ENCODE results near the gene BTBD17. TPM values are rescaled to one million over a fixed set of nuclear protein-coding genes. Genes with fewer than 3 reads are reported as not detected.

Gene BTBD17
- total and polyA plus RNA-seq, 2 of the 8 experiments (the other 6 are each of a cell fraction or from before 2014, with no cell fraction given): 7.0 to 14.8 TPM

DNA sequence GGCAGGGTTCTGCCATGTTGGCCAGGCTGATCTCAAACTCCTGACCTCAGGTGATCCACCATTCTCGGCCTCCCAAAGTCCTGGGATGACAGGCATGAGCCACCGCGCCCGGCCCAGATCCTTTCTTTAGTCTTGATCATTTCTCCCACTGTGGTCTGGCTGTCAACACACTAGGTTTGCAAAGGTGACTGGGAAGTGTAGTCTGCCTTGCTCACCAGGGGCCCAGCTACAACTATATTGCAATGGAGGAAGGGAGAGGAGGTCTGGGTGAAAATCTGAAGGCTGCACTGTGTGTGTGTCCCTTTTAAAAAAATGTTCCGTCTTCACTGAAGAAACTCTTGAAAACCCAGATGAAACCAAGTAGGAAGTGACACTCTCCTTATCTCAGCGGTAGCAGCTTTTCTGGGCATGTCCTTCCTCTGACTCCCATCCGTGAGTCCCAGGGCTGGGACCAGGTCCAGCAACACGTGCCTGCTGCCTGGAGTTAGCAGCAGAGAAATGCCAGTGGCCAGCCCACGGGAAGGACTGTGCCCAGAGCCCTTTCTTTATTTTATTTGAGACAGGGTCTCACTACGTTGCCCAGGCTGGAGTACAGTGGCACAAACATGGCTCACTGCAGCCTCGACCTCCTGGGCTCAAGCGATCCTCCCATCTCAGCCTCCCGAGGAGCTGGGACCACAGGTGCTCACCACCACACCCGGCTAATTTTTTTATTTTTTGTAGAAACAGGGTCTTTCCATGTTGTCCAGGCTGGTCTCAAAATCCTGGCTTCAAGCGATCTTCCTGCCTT lies 53.5 kb downstream of the BTBD17 start:
- H4K5ac ChIP-seq (ENCODE audit: insufficient read length, low read depth, low read length): no peak overlapping the region
- H3K9me3 ChIP-seq (ENCODE audit: insufficient read depth in 2 of 2, low read depth in 1 of 2, low read length in 1 of 2): peaks cover 4 to 5% of the 10 kb centered on the region in 2 experiments; a peak in 2 of 4 replicates
- DNase-seq (ENCODE audit: low read depth in 1 of 2, low spot score in 2 of 2): no peak
- H2BK5ac ChIP-seq (ENCODE audit: low read depth, low read length): no peak overlapping the region
- H3K23ac ChIP-seq (ENCODE audit: insufficient read length): no peak overlapping the region
- no peak overlapping the region for H4K91ac ChIP-seq (replicated peaks; ENCODE audit: insufficient read length, low read length)
- no peak overlapping the region for H3K56ac ChIP-seq (replicated peaks; ENCODE audit: insufficient read length, low read depth, low read length)
- H2BK15ac ChIP-seq (ENCODE audit: low read length): no peak overlapping the region
- no peaks in the 10 kb centered on the region for H3K79me2 ChIP-seq (ENCODE audit: control insufficient read depth in 1 of 2, insufficient read depth in 2 of 2, low read length in 2 of 2)
- H3K36me3 ChIP-seq (ENCODE audit: control insufficient read depth in 2 of 4, insufficient read depth in 4 of 4, low read length in 3 of 4): no peaks in the 10 kb centered on the region
- no peak overlapping the region for H2AFZ ChIP-seq (ENCODE audit: low read length)
- no peaks in the 10 kb centered on the region for H3K79me1 ChIP-seq (ENCODE audit: low read depth, low read length)
- H3K9ac ChIP-seq (replicated peaks in 1 of 4; ENCODE audit: extremely low read depth in 1 of 4, low read depth in 3 of 4, low read length in 3 of 4): no peak overlapping the region
- no peak overlapping the region for H4K8ac ChIP-seq (ENCODE audit: extremely low read depth, insufficient read depth, low read length)
- H3K23me2 ChIP-seq (ENCODE audit: low read depth, low read length): no peaks in the 10 kb centered on the region
- H3K4me1 ChIP-seq (replicated peaks in 1 of 4; ENCODE audit: control insufficient read depth in 3 of 4, insufficient read depth in 4 of 4, low read length in 3 of 4): no peaks in the 10 kb centered on the region
- no peak overlapping the region for H2BK12ac ChIP-seq (ENCODE audit: low read depth, low read length)
- FAIRE-seq: no peak
- no peak overlapping the region for H2BK120ac ChIP-seq (replicated peaks; ENCODE audit: low read depth, low read length)
- H3K14ac ChIP-seq (ENCODE audit: insufficient read length): no peak overlapping the region
- no peak overlapping the region for H3K4me3 ChIP-seq (ENCODE audit: extremely low read depth in 1 of 4, insufficient read depth in 2 of 4, low read depth in 3 of 4, low read length in 4 of 4)
- H3K18ac ChIP-seq (ENCODE audit: extremely low read depth, low read length): no peak overlapping the region
- H3K27ac ChIP-seq (ENCODE audit: low read depth, low read length): no peak overlapping the region
- 90% methylated on average over 15 of the region's 15 CpGs; no CpG with 5 or more reads in 1 of the 2 experiments for WGBS, 2 experiments (ENCODE audit: extremely low coverage in 1 of 2, insufficient coverage in 1 of 2, insufficient read length in 1 of 2, insufficient replicate concordance in 2 of 2, low coverage in 1 of 2, low lambda C conversion rate in 2 of 2, missing lambda C conversion rate in 1 of 2)
- H3K27me3 ChIP-seq (replicated peaks in 1 of 4; ENCODE audit: control insufficient read depth in 3 of 4, extremely low read depth in 1 of 4, insufficient read depth in 3 of 4, low read length in 3 of 4): no peaks in the 10 kb centered on the region; a peak in 1 of 7 replicates
- no peak overlapping the region for H2AK5ac ChIP-seq (ENCODE audit: low read depth, low read length)
- ChIA-PET POLR2A (ENCODE audit: partially characterized antibody) (interaction anchor here (1.5 kb wide), 1 partner anchor 48 kb away, joined by 3 read pairs; no protein-coding TSS in a partner anchor), CTCF (ENCODE audit: partially characterized antibody) (interaction anchor here (0.6 to 6.6 kb wide), 7 partner anchors 9 to 149 kb away, joined by 3 to 81 read pairs (median 3); partner anchors contain the start of gene BTBD17)
- no peak overlapping the region for H3K4ac ChIP-seq (replicated peaks; ENCODE audit: insufficient read length, low read depth, low read length)
- no peak overlapping the region for H3K4me2 ChIP-seq (ENCODE audit: insufficient read depth in 1 of 2, low read depth in 2 of 2, low read length in 2 of 2)
- H4K20me1 ChIP-seq (replicated peaks in 1 of 2; ENCODE audit: control insufficient read depth in 1 of 2, insufficient read depth in 2 of 2, low read length in 2 of 2): no peaks in the 10 kb centered on the region
- no peak overlapping the region for H2BK20ac ChIP-seq (ENCODE audit: low read length)
- TF ChIP-seq, protein P1, sequence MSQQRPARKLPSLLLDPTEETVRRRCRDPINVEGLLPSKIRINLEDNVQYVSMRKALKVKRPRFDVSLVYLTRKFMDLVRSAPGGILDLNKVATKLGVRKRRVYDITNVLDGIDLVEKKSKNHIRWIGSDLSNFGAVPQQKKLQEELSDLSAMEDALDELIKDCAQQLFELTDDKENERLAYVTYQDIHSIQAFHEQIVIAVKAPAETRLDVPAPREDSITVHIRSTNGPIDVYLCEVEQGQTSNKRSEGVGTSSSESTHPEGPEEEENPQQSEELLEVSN (IDR thresholded peaks at IDR 0.05): no peak
- TF ChIP-seq PHF8 (conservative IDR thresholded peaks at IDR 0.05; ENCODE audit: low read depth, low read length): no peak
- TF ChIP-seq, protein P2, sequence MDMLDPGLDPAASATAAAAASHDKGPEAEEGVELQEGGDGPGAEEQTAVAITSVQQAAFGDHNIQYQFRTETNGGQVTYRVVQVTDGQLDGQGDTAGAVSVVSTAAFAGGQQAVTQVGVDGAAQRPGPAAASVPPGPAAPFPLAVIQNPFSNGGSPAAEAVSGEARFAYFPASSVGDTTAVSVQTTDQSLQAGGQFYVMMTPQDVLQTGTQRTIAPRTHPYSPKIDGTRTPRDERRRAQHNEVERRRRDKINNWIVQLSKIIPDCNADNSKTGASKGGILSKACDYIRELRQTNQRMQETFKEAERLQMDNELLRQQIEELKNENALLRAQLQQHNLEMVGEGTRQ (IDR thresholded peaks at IDR 0.05; ENCODE audit: low read length): no peak
- TF ChIP-seq CBX5 (IDR thresholded peaks at IDR 0.05; ENCODE audit: low read depth, low read length): no peak
- no peak for TF ChIP-seq EP300 (IDR thresholded peaks at IDR 0.05; ENCODE audit: borderline replicate concordance in 1 of 2, low read depth in 2 of 2, low read length in 2 of 2)
- no peak for TF ChIP-seq ZNF274 (IDR thresholded peaks at IDR 0.05; ENCODE audit: borderline replicate concordance, extremely low read depth, low read length)
- TF ChIP-seq SUZ12 (IDR thresholded peaks at IDR 0.05; ENCODE audit: low read length): no peak
